Erythroblast (primary cell): ENCODE measurements around the gene IRF2BP2.

Experiments used
- GATA1 ChIP-seq: IDR thresholded peaks from 2 replicates; pipeline ENCODE4 v1.6.1; 2011; ENCODE audit warnings: low read depth, mild to moderate bottlenecking, control low read depth, low read length, moderate library complexity
- POLR2A ChIP-seq: IDR thresholded peaks from 2 replicates; pipeline ENCODE4 v1.6.1; 2011; ENCODE audit warnings: mild to moderate bottlenecking, low read length

GRCh38 chr1:234581063-234581714 lies 28.8 kb downstream of the IRF2BP2 start:
- TF ChIP-seq POLR2A (no peak), GATA1 (no peak)
